K562 (cell line): ENCODE measurements around the gene PPDPF. TPM values are rescaled to one million over a fixed set of nuclear protein-coding genes. Genes with fewer than 3 reads are reported as not detected.
A peak's percentile ranks its signal among the peaks of the same experiment; 100 is the strongest.

ENCODE experiments used
- ARNT ChIP-seq, 2 experiments: fragments of 450-650 bp; IDR thresholded peaks; 2 replicates each; pipeline ENCODE4 v1.6.1; 2016; ENCODE audit warnings: mild to moderate bottlenecking in 1 of 2
- BRF1 ChIP-seq: IDR thresholded peaks from 3 replicates; pipeline ENCODE4 v1.6.1; 2011; ENCODE audit warnings: borderline replicate concordance, mild to moderate bottlenecking; ENCODE audit not compliant: insufficient read length; ENCODE audit errors: extremely low read depth
- FOS ChIP-seq: IDR thresholded peaks from 3 replicates; pipeline ENCODE4 v1.6.1; 2011; ENCODE audit not compliant: insufficient read length; ENCODE audit errors: extremely low read depth
- HDAC3 ChIP-seq: fragments of 450-650 bp; IDR thresholded peaks from 2 replicates; pipeline ENCODE4 v1.6.1; 2018; ENCODE audit warnings: borderline replicate concordance, mild to moderate bottlenecking, moderate library complexity; ENCODE audit not compliant: partially characterized antibody
- KHSRP ChIP-seq: fragments of 450-650 bp; IDR thresholded peaks from 2 replicates; pipeline ENCODE4 v1.6.1; 2017
- MAFG ChIP-seq: fragments of 450-650 bp; conservative IDR thresholded peaks from 2 replicates; pipeline ENCODE4 v1.6.1; 2016; ENCODE audit warnings: missing genetic modification characterization, missing compliant biosample characterization
- MCM3 ChIP-seq: fragments of 450-650 bp; IDR thresholded peaks from 2 replicates; pipeline ENCODE4 v1.6.1; 2016
- MTA2 ChIP-seq: fragments of 450-650 bp; IDR thresholded peaks from 2 replicates; pipeline ENCODE4 v1.6.1; 2016; ENCODE audit warnings: low read depth
- PRMT5 ChIP-seq: sonication (generic); formaldehyde crosslinking; IDR thresholded peaks from 2 replicates; pipeline ENCODE4 v1.5.0; 2020; ENCODE audit warnings: missing genetic modification reagents
- SIN3B ChIP-seq: fragments of 450-650 bp; IDR thresholded peaks from 2 replicates; pipeline ENCODE4 v1.6.1; 2017; ENCODE audit warnings: low read depth, mild to moderate bottlenecking, moderate library complexity
- TFAM ChIP-seq: fragments of 250-450 bp; sonication (Bioruptor Pico); conservative IDR thresholded peaks from 2 replicates; pipeline ENCODE4 v1.5.0; 2021; ENCODE audit warnings: mild to moderate bottlenecking, moderate library complexity
- polyA plus RNA-seq, 8 experiments: library from polyadenylated mRNA; depleted of rRNA in 4 of 8; stranded (reverse) in 5 of 8; unstranded in 3 of 8; fragments of >200 nt; fragmentation: Nextera tagmentation in 2 of 8; fragmentation: Illumina TruSeq in 1 of 8; extraction: Ambion mirVana in 2 of 8; extraction: Trizol in 1 of 8; gene quantifications; 2 replicates each; pipeline versions ENCODE4 v1.2.1 to v1.2.3, GENCODE V29; 2011 to 2014; ENCODE audit warnings: inconsistent platforms in 1 of 8, missing spikeins in 1 of 8
- total RNA-seq, 7 experiments: library from RNA; depleted of rRNA in 6 of 7; stranded (reverse); fragments of >200 nt in 6 of 7; fragmentation: Illumina TruSeq in 2 of 7; extraction: Trizol in 2 of 7; gene quantifications; 2 replicates each; pipeline versions ENCODE4 v1.2.1 to v1.2.3, GENCODE V29; 2011 to 2021; ENCODE audit warnings: low replicate concordance in 1 of 7
- TF ChIP-seq, protein P1 (sequence below), 2 experiments: fragments of 450-650 bp; IDR thresholded peaks; 2 replicates each; pipeline ENCODE4 v1.6.1; 2016; ENCODE audit warnings: mild to moderate bottlenecking in 2 of 2, borderline replicate concordance in 1 of 2, low read depth in 1 of 2, moderate library complexity in 1 of 2
- TF ChIP-seq, protein P2 (sequence below), 3 experiments: fragments of 200-800 bp in 1 of 3; fragments of 250-450 bp in 1 of 3; fragments of 450-650 bp in 1 of 3; sonication (Bioruptor Pico) in 1 of 3; sonication (Bioruptor generic) in 1 of 3; formaldehyde crosslinking in 1 of 3; IDR thresholded peaks; 2 replicates each; pipeline versions ENCODE4 v1.6.1 to v1.8.0; 2016 to 2022; ENCODE audit warnings: mild to moderate bottlenecking in 2 of 3, missing genetic modification characterization in 2 of 3, missing compliant biosample characterization in 1 of 3, moderate library complexity in 1 of 3
- TF ChIP-seq, protein P3 (sequence below): fragments of 250-450 bp; sonication (Bioruptor Pico); IDR thresholded peaks from 2 replicates; pipeline ENCODE4 v1.5.0; 2021

PPDPF gene
- total and polyA plus RNA-seq, 9 of the 15 experiments (the other 6 are each of a cell fraction or from before 2014, with no cell fraction given) = 0.77 to 233 (median 10.5) TPM

GRCh38 chr20:63520934-63521601, 503 bp downstream of the PPDPF start (continued):
- TF ChIP-seq MAFG (tag) = no peak
- no peak for TF ChIP-seq MCM3
- TF ChIP-seq MTA2 = no peak
- no peak for TF ChIP-seq ARNT (IDR thresholded peaks at IDR 0.05)
- no peak for TF ChIP-seq KHSRP
- TF ChIP-seq HDAC3 = no peak
- no peak for TF ChIP-seq PRMT5 (CRISPR knock-in tag)
- no peak for TF ChIP-seq BRF1
- TF ChIP-seq, protein P1, sequence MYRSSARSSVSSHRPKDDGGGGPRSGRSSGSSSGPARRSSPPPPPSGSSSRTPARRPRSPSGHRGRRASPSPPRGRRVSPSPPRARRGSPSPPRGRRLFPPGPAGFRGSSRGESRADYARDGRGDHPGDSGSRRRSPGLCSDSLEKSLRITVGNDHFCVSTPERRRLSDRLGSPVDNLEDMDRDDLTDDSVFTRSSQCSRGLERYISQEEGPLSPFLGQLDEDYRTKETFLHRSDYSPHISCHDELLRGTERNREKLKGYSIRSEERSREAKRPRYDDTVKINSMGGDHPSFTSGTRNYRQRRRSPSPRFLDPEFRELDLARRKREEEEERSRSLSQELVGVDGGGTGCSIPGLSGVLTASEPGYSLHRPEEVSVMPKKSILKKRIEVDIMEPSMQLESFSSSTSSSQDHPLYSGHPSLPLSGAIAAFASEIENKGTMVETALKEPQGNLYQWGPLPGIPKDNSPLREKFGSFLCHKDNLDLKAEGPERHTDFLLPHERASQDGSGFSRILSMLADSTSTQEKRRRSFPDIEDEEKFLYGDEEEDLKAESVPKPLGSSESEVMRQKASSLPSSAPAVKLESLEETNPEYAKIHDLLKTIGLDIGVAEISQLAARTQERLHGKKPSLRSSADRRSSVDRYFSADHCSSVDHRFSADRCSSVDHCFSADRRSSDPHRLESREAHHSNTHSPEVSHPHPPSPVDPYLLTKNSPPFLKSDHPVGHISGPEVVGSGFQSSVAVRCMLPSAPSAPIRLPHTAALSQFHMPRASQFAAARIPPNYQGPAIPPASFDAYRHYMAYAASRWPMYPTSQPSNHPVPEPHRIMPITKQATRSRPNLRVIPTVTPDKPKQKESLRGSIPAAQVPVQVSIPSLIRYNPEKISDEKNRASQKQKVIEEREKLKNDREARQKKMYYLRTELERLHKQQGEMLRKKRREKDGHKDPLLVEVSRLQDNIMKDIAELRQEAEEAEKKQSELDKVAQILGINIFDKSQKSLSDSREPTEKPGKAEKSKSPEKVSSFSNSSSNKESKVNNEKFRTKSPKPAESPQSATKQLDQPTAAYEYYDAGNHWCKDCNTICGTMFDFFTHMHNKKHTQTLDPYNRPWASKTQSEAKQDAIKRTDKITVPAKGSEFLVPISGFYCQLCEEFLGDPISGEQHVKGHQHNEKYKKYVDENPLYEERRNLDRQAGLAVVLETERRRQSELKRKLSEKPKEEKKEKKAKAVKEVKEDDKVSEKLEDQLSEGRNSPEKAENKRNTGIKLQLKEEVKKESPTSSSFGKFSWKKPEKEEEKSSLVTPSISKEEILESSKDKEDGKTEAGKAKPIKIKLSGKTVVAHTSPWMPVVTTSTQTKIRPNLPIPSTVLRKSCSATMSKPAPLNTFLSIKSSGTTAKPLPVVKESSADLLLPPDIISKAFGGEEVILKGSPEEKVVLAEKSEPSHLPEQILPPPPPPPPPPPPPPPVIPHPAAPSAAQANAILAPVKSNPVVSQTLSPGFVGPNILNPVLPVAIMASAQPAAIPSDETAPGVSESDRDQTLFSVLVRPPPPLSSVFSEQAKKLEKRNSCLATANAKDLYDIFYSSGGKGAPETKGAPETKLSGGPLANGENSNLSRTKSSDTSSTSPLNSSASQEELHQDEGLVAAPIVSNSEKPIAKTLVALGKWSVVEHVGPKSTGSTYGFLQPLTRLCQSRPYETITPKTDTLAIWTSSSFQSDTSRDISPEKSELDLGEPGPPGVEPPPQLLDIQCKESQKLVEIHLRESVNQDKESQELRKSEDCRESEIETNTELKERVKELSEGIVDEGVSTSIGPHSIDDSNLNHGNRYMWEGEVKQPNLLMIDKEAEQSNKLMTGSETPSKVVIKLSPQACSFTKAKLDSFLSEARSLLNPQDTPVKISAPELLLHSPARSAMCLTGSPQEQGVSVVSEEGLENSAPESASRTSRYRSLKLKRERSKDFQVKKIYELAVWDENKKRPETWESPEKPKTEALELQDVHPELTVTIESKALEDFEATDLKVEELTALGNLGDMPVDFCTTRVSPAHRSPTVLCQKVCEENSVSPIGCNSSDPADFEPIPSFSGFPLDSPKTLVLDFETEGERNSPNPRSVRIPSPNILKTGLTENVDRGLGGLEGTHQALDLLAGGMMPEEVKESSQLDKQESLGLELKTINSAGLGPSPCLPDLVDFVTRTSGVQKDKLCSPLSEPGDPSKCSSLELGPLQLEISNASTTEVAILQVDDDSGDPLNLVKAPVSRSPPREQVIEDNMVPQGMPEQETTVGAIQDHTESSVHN (IDR thresholded peaks at IDR 0.05; ENCODE audit: borderline replicate concordance in 1 of 2, low read depth in 1 of 2) = no peak
- TF ChIP-seq TFAM (CRISPR knock-in tag) = no peak
- TF ChIP-seq, protein P2, sequence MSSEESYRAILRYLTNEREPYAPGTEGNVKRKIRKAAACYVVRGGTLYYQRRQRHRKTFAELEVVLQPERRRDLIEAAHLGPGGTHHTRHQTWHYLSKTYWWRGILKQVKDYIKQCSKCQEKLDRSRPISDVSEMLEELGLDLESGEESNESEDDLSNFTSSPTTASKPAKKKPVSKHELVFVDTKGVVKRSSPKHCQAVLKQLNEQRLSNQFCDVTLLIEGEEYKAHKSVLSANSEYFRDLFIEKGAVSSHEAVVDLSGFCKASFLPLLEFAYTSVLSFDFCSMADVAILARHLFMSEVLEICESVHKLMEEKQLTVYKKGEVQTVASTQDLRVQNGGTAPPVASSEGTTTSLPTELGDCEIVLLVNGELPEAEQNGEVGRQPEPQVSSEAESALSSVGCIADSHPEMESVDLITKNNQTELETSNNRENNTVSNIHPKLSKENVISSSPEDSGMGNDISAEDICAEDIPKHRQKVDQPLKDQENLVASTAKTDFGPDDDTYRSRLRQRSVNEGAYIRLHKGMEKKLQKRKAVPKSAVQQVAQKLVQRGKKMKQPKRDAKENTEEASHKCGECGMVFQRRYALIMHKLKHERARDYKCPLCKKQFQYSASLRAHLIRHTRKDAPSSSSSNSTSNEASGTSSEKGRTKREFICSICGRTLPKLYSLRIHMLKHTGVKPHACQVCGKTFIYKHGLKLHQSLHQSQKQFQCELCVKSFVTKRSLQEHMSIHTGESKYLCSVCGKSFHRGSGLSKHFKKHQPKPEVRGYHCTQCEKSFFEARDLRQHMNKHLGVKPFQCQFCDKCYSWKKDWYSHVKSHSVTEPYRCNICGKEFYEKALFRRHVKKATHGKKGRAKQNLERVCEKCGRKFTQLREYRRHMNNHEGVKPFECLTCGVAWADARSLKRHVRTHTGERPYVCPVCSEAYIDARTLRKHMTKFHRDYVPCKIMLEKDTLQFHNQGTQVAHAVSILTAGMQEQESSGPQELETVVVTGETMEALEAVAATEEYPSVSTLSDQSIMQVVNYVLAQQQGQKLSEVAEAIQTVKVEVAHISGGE (CRISPR knock-in tag; IDR thresholded peaks at IDR 0.05) = 0 out of 6 replicates have a peak, but pooled peaks of 1 of the 3 experiments have one; percentile 11
- TF ChIP-seq SIN3B = no peak
- TF ChIP-seq, protein P3, sequence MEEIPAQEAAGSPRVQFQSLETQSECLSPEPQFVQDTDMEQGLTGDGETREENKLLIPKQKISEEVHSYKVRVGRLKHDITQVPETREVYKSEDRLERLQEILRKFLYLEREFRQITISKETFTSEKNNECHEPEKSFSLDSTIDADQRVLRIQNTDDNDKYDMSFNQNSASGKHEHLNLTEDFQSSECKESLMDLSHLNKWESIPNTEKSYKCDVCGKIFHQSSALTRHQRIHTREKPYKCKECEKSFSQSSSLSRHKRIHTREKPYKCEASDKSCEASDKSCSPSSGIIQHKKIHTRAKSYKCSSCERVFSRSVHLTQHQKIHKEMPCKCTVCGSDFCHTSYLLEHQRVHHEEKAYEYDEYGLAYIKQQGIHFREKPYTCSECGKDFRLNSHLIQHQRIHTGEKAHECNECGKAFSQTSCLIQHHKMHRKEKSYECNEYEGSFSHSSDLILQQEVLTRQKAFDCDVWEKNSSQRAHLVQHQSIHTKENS = no peak
- TF ChIP-seq FOS = no peak
